Measurements from ENCODE around the gene RASA2. TPM values are rescaled to one million over a fixed set of nuclear protein-coding genes. Genes with fewer than 3 reads are reported as not detected.

RASA2 gene
- polyA plus RNA-seq, 1 donor from 2014 or later = 27.0 TPM

DNA sequence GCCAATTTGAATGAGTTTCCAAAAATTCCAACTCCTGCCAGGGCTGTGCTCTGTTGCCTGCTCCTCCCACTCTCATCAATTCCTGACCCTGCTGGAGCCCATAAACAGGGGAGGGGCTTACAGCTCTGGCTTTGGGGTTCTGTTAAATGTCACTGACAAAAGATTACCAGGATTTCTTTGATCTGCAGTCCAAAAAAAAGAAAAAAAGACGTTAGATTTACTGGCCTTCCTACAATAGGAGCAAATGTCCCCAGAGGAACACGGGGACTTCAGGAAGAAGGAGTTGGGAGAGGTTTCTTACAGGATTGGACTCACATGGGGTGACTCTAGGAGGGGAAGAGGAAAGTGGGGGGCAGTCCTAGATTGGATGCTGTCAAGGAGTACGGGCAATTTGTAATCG, 167.0 kb downstream of the RASA2 start:
- peak overlapping the region in 1 of 3 donors; percentile 48 for H3K27ac Mint-ChIP-seq
- H3K4me1 Mint-ChIP-seq = no peaks in the 10 kb centered on the region
- peaks cover 1 to 6% (median 5%) of the 10 kb centered on the region in 3 donors for H3K9me3 Mint-ChIP-seq
- H3K4me3 Mint-ChIP-seq = no peak overlapping the region
- peaks cover 5% of the 10 kb centered on the region for H3K36me3 Mint-ChIP-seq
- peaks cover 23% of the 10 kb centered on the region for H3K27me3 Mint-ChIP-seq

DNA sequence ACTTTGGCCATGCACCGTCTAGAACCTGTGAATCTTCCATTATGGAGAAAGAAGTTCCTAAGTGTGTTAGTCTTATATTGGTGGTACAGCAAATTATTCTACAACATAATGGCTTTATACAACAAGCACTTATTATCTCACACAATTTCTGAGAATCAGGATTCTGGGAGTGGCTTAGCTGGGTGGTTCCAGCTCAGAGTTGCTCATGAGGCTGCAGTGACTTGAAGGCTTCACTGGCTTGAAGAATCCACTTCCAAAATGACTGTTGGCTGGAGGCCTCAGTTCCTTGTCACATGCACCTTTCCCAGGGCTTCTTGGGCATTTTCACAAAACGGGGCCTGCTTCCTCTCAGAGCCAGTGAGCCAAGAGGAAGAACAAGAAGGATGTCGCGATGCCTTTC, 169.0 kb downstream of the RASA2 start:
- peaks cover 33% of the 10 kb centered on the region for H3K27me3 Mint-ChIP-seq
- H3K27ac Mint-ChIP-seq = no peak overlapping the region
- H3K4me1 Mint-ChIP-seq = peaks cover 0 to 6% (median 1%) of the 10 kb centered on the region in 3 donors

DNA sequence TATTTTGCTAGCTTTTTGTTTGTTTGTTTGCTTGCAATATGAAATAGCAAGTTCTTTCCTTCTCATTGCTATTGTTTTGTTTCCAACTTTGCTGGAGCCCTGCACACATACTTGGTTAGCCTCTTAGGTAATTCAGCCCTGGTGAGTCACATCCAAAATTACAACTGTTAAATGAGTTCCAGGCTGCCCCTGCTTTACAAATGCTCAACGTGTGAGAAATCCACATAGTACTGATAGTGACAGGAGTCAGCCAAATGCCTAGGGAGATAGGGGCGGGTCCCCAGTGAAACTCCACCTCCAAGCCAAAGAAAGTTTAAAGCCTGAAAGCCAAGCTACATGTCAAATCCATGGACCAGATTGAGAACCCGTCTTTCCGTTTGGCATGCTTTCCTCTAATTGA, 169.9 kb downstream of the RASA2 start:
- H3K27ac Mint-ChIP-seq = no peak overlapping the region
- peaks cover 0 to 7% (median 1%) of the 10 kb centered on the region in 3 donors for H3K4me1 Mint-ChIP-seq
- H3K4me3 Mint-ChIP-seq = no peak overlapping the region
- H3K36me3 Mint-ChIP-seq = peaks cover 3% of the 10 kb centered on the region
- H3K9me3 Mint-ChIP-seq = peaks cover 1 to 6% (median 2%) of the 10 kb centered on the region in 3 donors
- H3K27me3 Mint-ChIP-seq = peaks cover 42% of the 10 kb centered on the region

More for the DNA sequence above, 169.0 kb downstream of the RASA2 start:
- Mint-ChIP-seq H3K36me3 (peaks cover 4% of the 10 kb centered on the region), H3K9me3 (peaks cover 1 to 6% (median 3%) of the 10 kb centered on the region in 3 donors), H3K4me3 (no peak overlapping the region)

DNA sequence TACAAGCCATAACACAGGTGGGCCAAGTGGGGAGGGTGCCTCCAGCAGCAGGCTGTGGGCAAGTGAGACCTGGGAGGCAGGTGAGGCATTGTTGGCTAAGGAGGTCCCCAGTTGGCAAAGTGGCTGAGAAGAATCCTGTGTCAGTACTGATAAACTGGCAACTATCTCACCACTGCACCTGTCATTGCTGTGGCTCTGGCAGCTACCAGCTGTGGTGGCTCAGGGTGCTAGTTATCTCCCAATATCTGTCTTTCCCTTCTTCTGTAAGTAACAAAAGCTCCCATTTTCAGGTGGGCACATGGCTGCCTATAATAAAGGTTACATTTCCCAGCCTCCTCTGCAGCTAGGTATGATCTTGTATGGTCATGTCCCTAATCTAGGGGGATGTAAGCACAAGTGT, 170.7 kb downstream of the RASA2 start:
- H3K4me3 Mint-ChIP-seq = no peak overlapping the region
- H3K9me3 Mint-ChIP-seq = peaks cover 1 to 6% (median 2%) of the 10 kb centered on the region in 3 donors
- peaks cover 3% of the 10 kb centered on the region for H3K36me3 Mint-ChIP-seq
- H3K27me3 Mint-ChIP-seq = peaks cover 46% of the 10 kb centered on the region
- H3K4me1 Mint-ChIP-seq = peaks cover 0 to 7% (median 1%) of the 10 kb centered on the region in 3 donors
- H3K27ac Mint-ChIP-seq = no peak overlapping the region

DNA sequence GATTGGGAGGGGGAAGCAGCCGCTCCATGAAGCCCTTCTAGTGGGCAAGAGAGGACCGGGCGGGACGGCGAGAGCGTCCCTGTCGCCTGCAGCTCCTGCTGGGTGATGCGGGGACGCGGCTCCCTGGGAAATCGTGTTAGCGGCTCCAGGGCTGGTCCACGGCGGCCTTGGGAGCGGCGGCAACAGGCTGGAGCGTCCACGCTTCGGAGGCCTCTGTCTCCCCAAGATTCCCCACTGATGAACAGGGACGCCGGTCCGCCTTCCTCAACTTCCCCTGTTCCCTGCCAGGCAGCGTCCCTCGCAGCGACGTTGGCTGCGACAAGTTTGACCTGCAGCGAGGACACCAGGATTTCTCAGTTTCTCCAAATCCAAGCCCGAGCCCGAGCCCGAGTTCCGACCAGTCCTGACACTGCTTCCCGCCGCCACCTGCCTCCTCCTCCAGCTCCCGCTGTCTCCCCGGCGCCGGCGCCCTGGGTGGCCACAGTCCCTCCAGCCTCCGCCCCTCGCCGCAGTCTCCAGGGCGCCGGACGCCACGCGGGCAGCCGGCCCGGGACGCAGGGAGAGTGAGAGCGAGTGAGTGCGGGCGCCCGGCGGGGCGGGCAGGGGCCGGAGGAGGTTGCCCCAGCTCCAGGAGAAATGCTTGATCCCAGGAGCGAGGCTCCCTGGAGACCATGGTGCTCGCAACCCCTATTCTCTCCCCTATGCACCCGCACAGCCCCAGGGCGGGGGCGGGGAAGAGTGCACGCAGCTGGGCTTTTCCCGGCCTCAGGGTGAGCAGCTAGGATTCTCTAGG, 173.2 kb downstream of the RASA2 start:
- Mint-ChIP-seq H3K27ac (no peak overlapping the region), H3K4me3 (peak overlapping the region in 3 of 4 donors; percentile 6 to 63 (median 59)), H3K27me3 (peaks cover 49% of the 10 kb centered on the region), H3K9me3 (peaks cover 1 to 6% (median 2%) of the 10 kb centered on the region in 3 donors), H3K4me1 (peaks cover 0 to 7% (median 1%) of the 10 kb centered on the region in 3 donors), H3K36me3 (peaks cover 3% of the 10 kb centered on the region)

DNA sequence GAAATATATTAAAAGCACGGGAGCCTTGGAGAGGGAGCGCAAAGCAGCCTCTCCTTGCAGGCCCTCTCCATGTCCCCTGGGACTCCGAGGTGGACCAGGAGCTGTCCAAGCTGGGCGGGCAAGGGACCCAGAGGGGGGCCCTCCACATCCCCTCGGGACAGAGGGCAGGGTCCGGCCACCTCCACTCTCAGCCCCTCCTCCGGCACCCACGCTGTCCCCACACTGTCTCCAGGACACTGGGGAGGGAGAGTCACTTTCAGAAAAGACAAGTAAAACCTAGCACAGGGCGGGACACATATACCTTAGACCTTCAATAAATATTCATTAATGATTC, 173.8 kb downstream of the RASA2 start:
- H3K36me3 Mint-ChIP-seq = peaks cover 3% of the 10 kb centered on the region
- H3K27ac Mint-ChIP-seq = no peak overlapping the region
- H3K9me3 Mint-ChIP-seq = peaks cover 1 to 6% (median 2%) of the 10 kb centered on the region in 3 donors
- peaks cover 0 to 7% (median 1%) of the 10 kb centered on the region in 3 donors for H3K4me1 Mint-ChIP-seq
- no peak overlapping the region for H3K4me3 Mint-ChIP-seq
- peaks cover 47% of the 10 kb centered on the region for H3K27me3 Mint-ChIP-seq

DNA sequence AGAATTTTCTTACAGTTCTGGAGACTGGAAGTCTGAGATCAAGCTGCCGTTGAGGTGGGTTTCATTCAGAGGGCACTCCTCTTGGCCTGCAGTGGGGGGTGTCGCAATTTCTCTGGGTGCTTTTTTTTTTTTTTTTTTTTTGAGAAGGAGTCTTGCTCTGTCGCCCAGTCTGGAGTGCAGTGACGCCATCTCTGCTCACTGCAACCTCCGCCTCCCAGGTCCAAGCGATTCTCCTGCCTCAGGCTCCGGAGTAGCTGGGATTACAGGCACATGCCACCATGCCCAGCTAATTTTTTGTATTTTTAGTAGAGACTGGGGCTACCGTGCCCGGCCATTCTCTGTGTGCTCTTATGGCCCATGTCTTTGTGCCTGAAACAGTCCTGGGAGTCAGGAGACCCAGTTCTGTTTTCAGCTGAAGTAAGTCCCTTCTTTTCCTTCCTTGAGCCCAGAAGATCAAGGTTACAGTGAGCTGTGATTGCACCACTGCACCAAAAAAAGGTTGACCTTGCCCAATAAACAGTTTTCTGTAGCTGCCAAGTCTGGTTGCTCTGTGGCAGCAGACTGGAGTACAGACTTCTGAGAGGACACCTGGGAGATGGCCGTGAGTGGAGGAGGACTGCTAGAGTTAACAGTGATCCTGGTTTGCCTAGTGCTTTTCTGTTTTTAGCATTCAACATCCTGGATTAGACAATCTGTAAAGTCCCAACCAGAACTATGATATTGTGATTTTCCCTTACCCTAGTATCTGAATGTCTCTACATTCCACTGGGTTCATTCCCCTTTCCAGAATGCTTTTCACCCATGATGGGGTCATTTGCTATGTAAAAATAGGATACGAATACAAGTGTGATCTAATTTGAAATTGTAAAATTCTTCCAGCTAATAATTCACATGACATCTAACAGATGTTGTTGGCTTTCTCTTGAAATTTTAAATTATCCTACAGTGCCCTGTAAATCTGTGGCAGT, 174.7 kb downstream of the RASA2 start:
- peaks cover 3% of the 10 kb centered on the region for H3K36me3 Mint-ChIP-seq
- H3K4me3 Mint-ChIP-seq = no peak overlapping the region
- peaks cover 0 to 7% (median 1%) of the 10 kb centered on the region in 3 donors for H3K4me1 Mint-ChIP-seq
- peaks cover 41% of the 10 kb centered on the region for H3K27me3 Mint-ChIP-seq
- no peak overlapping the region for H3K27ac Mint-ChIP-seq
- H3K9me3 Mint-ChIP-seq = peaks cover 1 to 6% (median 2%) of the 10 kb centered on the region in 3 donors

DNA sequence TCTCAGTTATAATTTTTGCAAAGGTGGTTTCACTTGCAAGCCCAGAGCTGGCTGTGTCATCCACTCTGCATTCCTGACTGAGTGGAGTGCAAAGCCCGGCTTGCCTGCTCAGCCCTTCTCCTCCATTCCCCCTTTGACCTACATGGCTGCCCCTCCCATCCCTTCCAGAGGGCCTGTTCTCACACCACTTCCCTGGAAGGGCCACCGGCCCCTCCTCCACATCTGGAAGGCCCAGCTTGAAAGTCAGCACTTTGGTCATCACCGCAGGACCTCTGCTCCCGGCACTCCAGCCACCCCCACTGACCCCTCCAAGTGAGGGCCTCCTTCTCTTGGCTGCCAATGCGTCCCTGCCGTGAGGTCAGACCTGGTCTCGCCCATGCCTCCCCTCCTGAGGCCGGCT, 177.2 kb downstream of the RASA2 start:
- Mint-ChIP-seq H3K36me3 (peaks cover 2% of the 10 kb centered on the region), H3K27me3 (peaks cover 28% of the 10 kb centered on the region), H3K9me3 (no peaks in the 10 kb centered on the region), H3K4me3 (no peak overlapping the region), H3K4me1 (peaks cover 0 to 7% (median 1%) of the 10 kb centered on the region in 3 donors), H3K27ac (no peak overlapping the region)

Other genes starting within 250 kb of the RASA2 start
- gene ZBTB38, start 118.5 kb upstream of the RASA2 start, polyA plus RNA-seq = 113 TPM